ENCODE measurements around the gene GAS7. TPM values are rescaled to one million over a fixed set of nuclear protein-coding genes. Genes with fewer than 3 reads are reported as not detected.

The GAS7 gene
- total RNA-seq, 1 donor from 2014 or later, result 78.0 TPM

DNA sequence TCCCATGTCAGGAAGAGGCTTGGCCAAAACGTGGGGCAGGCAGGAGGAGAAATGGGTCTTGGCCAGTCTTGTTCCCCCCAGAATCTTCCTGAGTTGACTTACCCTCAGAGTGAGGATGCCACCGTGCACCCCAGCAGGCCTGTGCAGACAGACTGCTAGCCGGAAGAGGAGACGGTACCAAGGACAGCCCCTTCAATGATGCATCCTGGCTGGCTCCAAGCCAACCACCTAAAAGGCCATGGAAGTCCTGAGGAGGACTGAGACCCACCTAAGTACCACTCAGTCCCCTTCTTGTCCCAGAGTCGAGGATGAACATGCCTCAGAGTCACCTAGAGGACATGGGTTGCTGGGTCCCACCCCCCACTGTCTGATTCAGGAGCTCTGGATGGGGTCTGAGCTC lies 246.6 kb downstream of the GAS7 start:
- no peak overlapping the region for H3K4me3 ChIP-seq
- intact Hi-C loops (cut with DNase I), result no loop called here
- H3K9me3 ChIP-seq, result no peaks in the 10 kb centered on the region
- H3K36me3 ChIP-seq, result no peaks in the 10 kb centered on the region
- no peaks in the 10 kb centered on the region for H3K4me1 ChIP-seq
- H3K27me3 ChIP-seq, result no peaks in the 10 kb centered on the region
- no peak for DNase-seq (ENCODE audit: low spot score in 2 of 2)
- TF ChIP-seq, protein P1, sequence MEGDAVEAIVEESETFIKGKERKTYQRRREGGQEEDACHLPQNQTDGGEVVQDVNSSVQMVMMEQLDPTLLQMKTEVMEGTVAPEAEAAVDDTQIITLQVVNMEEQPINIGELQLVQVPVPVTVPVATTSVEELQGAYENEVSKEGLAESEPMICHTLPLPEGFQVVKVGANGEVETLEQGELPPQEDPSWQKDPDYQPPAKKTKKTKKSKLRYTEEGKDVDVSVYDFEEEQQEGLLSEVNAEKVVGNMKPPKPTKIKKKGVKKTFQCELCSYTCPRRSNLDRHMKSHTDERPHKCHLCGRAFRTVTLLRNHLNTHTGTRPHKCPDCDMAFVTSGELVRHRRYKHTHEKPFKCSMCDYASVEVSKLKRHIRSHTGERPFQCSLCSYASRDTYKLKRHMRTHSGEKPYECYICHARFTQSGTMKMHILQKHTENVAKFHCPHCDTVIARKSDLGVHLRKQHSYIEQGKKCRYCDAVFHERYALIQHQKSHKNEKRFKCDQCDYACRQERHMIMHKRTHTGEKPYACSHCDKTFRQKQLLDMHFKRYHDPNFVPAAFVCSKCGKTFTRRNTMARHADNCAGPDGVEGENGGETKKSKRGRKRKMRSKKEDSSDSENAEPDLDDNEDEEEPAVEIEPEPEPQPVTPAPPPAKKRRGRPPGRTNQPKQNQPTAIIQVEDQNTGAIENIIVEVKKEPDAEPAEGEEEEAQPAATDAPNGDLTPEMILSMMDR (IDR thresholded peaks at IDR 0.05), result no peak
- no peak overlapping the region for H3K27ac ChIP-seq

DNA sequence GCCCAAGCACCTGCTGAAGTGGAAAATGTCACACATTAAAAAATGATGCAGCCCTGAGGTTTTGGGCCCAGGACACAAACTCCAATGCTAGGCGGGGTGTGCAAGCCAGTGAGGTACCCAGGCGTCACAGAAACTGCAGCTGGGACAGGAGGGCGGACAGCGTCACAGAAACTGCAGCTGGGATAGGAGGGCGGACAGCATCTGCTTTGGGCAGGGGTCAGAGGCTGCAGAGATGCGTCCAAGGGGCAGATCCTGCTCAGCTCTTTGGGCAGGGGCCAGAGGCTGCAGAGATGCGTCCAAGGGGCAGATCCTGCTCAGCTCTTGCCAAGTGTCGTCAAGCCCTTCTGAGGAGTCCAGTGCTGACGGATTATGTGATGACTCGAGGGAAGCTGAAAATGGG lies 249.5 kb downstream of the GAS7 start:
- H3K4me1 ChIP-seq, result no peaks in the 10 kb centered on the region
- intact Hi-C loops (cut with DNase I), result no loop called here

GRCh38 chr17:9944704-9945103 lies 253.7 kb downstream of the GAS7 start:
- Histone ChIP-seq H3K4me3 (no peak overlapping the region), H3K4me1 (no peaks in the 10 kb centered on the region), H3K36me3 (no peaks in the 10 kb centered on the region), H3K9me3 (no peaks in the 10 kb centered on the region), H3K27ac (no peak overlapping the region), H3K27me3 (no peaks in the 10 kb centered on the region)
- DNase-seq (ENCODE audit: low spot score in 2 of 2), result no peak
- intact Hi-C loops (cut with DNase I), result no loop called here
- TF ChIP-seq, protein P1 (IDR thresholded peaks at IDR 0.05), result no peak

More for the DNA sequence above, 249.5 kb downstream of the GAS7 start:
- Histone ChIP-seq H3K9me3 (no peaks in the 10 kb centered on the region), H3K4me3 (no peak overlapping the region), H3K36me3 (no peaks in the 10 kb centered on the region), H3K27me3 (no peaks in the 10 kb centered on the region), H3K27ac (no peak overlapping the region)
- no peak for DNase-seq (ENCODE audit: low spot score in 2 of 2)
- TF ChIP-seq, protein P1 (IDR thresholded peaks at IDR 0.05), result no peak

DNA sequence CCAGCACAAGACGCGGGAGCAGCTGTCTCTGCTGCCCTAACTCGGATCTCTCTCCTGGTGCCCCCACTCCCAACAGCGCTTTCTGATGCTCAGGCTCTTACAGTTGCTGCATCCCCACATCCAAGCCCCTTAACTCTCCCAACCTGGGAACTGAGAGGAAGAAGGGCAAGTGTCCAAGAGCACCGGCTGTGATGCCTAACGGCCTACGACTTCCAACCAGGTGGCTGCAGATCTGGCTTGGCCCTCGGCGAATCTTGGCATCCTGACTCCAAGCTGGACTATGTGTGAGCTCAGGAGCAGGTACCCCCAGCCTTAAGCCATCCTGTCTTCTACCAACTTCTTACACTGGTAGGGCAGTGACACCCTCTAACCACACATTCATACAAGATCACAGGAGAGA lies 255.1 kb downstream of the GAS7 start:
- Histone ChIP-seq H3K4me1 (no peaks in the 10 kb centered on the region), H3K36me3 (no peaks in the 10 kb centered on the region), H3K9me3 (no peaks in the 10 kb centered on the region), H3K4me3 (no peak overlapping the region), H3K27ac (no peak overlapping the region), H3K27me3 (no peaks in the 10 kb centered on the region)
- TF ChIP-seq, protein P1 (IDR thresholded peaks at IDR 0.05), result no peak
- intact Hi-C loops (cut with DNase I), result no loop called here
- no peak for DNase-seq (ENCODE audit: low spot score in 2 of 2)

- H3K27ac ChIP-seq, result no peak overlapping the region
- no peak overlapping the region for H3K4me3 ChIP-seq
- TF ChIP-seq, protein P1 (IDR thresholded peaks at IDR 0.05), result no peak
- no peaks in the 10 kb centered on the region for H3K36me3 ChIP-seq
- H3K4me1 ChIP-seq, result no peaks in the 10 kb centered on the region
- intact Hi-C loops (cut with DNase I), result no loop called here
- H3K9me3 ChIP-seq, result no peaks in the 10 kb centered on the region
- no peak for DNase-seq (ENCODE audit: low spot score in 2 of 2)
- H3K27me3 ChIP-seq, result no peaks in the 10 kb centered on the region
These were observed 255.5 kb downstream of the GAS7 start for GRCh38 chr17:9942885-9943284.

- no peaks in the 10 kb centered on the region for H3K36me3 ChIP-seq
- H3K4me3 ChIP-seq, result no peak overlapping the region
- H3K4me1 ChIP-seq, result no peaks in the 10 kb centered on the region
- no peak overlapping the region for H3K27ac ChIP-seq
- no peaks in the 10 kb centered on the region for H3K9me3 ChIP-seq
- DNase-seq (ENCODE audit: low spot score in 2 of 2), result no peak
- TF ChIP-seq, protein P1 (IDR thresholded peaks at IDR 0.05), result no peak
- intact Hi-C loops (cut with DNase I), result no loop called here
- no peaks in the 10 kb centered on the region for H3K27me3 ChIP-seq
These were observed 257.1 kb downstream of the GAS7 start for GRCh38 chr17:9941305-9941704.

Data from ascending aorta (tissue), 2 donors.